ENCODE measurements around the gene PITPNB. TPM values are rescaled to one million over a fixed set of nuclear protein-coding genes. Genes with fewer than 3 reads are reported as not detected.

PITPNB gene
- total RNA-seq, 1 experiment from 2014 or later, result 70.7 TPM

DNA sequence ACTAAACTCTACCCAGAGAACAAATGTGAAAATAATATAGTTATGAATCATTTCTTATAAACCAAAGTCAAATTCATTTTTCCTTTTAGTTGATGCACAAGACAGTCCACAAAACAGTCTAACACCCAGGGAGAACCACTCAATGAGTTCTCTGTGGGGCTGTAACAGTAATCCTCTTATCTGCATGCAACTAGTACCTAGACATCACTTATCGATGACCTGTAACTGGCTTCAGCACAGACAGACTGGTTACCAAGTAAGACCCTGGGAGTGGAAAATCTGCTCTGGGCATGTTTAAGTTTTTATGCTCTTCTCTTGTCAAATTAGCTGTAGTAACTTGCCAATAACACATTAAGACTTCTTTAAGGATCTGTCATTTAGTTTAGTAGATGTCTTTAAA is 46.6 kb downstream of the PITPNB start:
- Mint-ChIP-seq H3K27me3 (ENCODE audit: low read depth) (no peaks in the 10 kb centered on the region), H3K27ac (no peak overlapping the region), H3K4me1 (peaks cover 30% of the 10 kb centered on the region), H3K4me3 (no peak overlapping the region), H3K9me3 (no peaks in the 10 kb centered on the region), H3K36me3 (peaks cover 21% of the 10 kb centered on the region)
- TF ChIP-seq, protein P1, sequence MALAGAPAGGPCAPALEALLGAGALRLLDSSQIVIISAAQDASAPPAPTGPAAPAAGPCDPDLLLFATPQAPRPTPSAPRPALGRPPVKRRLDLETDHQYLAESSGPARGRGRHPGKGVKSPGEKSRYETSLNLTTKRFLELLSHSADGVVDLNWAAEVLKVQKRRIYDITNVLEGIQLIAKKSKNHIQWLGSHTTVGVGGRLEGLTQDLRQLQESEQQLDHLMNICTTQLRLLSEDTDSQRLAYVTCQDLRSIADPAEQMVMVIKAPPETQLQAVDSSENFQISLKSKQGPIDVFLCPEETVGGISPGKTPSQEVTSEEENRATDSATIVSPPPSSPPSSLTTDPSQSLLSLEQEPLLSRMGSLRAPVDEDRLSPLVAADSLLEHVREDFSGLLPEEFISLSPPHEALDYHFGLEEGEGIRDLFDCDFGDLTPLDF (CRISPR knock-in tag; IDR thresholded peaks at IDR 0.05), result no peak
- TF ChIP-seq NFATC4 (CRISPR knock-in tag; IDR thresholded peaks at IDR 0.05) (no peak), ZNF396 (CRISPR knock-in tag; IDR thresholded peaks at IDR 0.05; ENCODE audit: borderline replicate concordance) (no peak), PRRX2 (CRISPR knock-in tag; IDR thresholded peaks at IDR 0.05) (no peak), ZNF416 (CRISPR knock-in tag; IDR thresholded peaks at IDR 0.05) (no peak), OVOL2 (CRISPR knock-in tag; IDR thresholded peaks at IDR 0.05; ENCODE audit: borderline replicate concordance) (no peak), JAZF1 (CRISPR knock-in tag; IDR thresholded peaks at IDR 0.05) (no peak), ZNF219 (CRISPR knock-in tag; IDR thresholded peaks at IDR 0.05; ENCODE audit: borderline replicate concordance) (no peak), NFYB (CRISPR knock-in tag; conservative IDR thresholded peaks at IDR 0.05; ENCODE audit: low read depth) (no peak)
- TF ChIP-seq, protein P2, sequence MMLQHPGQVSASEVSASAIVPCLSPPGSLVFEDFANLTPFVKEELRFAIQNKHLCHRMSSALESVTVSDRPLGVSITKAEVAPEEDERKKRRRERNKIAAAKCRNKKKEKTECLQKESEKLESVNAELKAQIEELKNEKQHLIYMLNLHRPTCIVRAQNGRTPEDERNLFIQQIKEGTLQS (CRISPR knock-in tag; conservative IDR thresholded peaks at IDR 0.05), result no peak
- TF ChIP-seq, protein P3, sequence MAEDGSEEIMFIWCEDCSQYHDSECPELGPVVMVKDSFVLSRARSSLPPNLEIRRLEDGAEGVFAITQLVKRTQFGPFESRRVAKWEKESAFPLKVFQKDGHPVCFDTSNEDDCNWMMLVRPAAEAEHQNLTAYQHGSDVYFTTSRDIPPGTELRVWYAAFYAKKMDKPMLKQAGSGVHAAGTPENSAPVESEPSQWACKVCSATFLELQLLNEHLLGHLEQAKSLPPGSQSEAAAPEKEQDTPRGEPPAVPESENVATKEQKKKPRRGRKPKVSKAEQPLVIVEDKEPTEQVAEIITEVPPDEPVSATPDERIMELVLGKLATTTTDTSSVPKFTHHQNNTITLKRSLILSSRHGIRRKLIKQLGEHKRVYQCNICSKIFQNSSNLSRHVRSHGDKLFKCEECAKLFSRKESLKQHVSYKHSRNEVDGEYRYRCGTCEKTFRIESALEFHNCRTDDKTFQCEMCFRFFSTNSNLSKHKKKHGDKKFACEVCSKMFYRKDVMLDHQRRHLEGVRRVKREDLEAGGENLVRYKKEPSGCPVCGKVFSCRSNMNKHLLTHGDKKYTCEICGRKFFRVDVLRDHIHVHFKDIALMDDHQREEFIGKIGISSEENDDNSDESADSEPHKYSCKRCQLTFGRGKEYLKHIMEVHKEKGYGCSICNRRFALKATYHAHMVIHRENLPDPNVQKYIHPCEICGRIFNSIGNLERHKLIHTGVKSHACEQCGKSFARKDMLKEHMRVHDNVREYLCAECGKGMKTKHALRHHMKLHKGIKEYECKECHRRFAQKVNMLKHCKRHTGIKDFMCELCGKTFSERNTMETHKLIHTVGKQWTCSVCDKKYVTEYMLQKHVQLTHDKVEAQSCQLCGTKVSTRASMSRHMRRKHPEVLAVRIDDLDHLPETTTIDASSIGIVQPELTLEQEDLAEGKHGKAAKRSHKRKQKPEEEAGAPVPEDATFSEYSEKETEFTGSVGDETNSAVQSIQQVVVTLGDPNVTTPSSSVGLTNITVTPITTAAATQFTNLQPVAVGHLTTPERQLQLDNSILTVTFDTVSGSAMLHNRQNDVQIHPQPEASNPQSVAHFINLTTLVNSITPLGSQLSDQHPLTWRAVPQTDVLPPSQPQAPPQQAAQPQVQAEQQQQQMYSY (CRISPR knock-in tag; IDR thresholded peaks at IDR 0.05), result no peak
- TF ChIP-seq, protein P4, sequence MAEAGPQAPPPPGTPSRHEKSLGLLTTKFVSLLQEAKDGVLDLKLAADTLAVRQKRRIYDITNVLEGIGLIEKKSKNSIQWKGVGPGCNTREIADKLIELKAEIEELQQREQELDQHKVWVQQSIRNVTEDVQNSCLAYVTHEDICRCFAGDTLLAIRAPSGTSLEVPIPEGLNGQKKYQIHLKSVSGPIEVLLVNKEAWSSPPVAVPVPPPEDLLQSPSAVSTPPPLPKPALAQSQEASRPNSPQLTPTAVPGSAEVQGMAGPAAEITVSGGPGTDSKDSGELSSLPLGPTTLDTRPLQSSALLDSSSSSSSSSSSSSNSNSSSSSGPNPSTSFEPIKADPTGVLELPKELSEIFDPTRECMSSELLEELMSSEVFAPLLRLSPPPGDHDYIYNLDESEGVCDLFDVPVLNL (CRISPR knock-in tag; IDR thresholded peaks at IDR 0.05; ENCODE audit: borderline replicate concordance, low read depth), result no peak
- TF ChIP-seq, protein P5, sequence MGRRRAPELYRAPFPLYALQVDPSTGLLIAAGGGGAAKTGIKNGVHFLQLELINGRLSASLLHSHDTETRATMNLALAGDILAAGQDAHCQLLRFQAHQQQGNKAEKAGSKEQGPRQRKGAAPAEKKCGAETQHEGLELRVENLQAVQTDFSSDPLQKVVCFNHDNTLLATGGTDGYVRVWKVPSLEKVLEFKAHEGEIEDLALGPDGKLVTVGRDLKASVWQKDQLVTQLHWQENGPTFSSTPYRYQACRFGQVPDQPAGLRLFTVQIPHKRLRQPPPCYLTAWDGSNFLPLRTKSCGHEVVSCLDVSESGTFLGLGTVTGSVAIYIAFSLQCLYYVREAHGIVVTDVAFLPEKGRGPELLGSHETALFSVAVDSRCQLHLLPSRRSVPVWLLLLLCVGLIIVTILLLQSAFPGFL (CRISPR knock-in tag; IDR thresholded peaks at IDR 0.05; ENCODE audit: borderline replicate concordance), result no peak
- TF ChIP-seq, protein P6, sequence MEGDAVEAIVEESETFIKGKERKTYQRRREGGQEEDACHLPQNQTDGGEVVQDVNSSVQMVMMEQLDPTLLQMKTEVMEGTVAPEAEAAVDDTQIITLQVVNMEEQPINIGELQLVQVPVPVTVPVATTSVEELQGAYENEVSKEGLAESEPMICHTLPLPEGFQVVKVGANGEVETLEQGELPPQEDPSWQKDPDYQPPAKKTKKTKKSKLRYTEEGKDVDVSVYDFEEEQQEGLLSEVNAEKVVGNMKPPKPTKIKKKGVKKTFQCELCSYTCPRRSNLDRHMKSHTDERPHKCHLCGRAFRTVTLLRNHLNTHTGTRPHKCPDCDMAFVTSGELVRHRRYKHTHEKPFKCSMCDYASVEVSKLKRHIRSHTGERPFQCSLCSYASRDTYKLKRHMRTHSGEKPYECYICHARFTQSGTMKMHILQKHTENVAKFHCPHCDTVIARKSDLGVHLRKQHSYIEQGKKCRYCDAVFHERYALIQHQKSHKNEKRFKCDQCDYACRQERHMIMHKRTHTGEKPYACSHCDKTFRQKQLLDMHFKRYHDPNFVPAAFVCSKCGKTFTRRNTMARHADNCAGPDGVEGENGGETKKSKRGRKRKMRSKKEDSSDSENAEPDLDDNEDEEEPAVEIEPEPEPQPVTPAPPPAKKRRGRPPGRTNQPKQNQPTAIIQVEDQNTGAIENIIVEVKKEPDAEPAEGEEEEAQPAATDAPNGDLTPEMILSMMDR (IDR thresholded peaks at IDR 0.05), result no peak
- ChIA-PET CTCF (interaction anchor here (0.6 kb wide), 1 partner anchor 176 kb away, joined by 6 read pairs; no protein-coding TSS in a partner anchor), POLR2A (no interaction called here)
- ATAC-seq (no peak), DNase-seq (ENCODE audit: low spot score) (no peak)

DNA sequence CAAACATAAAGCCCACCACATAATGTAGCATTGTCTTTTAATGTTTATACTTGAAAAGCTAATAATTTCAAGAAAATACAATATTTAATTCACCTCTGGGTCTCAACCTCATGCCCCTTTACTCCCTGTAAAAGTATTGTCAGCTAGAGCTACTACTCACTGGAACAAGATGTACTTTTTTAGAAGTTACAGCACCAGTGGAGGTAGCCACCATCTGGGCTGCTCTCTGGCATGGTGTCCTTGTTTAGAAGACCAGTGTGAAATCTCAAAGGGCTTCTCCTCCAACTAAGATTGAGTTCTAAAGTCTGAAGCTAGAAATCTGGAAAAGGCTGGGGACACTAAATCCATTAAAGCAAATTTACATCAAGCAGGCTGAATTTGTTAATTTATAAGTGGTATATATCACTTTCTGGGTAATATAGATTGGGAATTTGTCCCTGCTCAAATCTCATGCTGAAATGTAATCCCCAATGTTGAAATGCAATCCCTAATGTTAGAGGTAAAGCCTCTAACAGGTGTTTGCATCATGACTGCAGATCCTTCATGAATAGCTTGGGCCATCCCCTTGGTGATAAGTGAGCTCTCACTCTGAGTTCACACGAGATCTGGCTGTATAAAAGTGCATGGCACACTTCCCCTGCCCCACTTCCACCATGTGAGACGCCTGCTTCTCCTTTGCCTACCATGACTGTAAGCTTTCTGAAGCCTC is 47.6 kb downstream of the PITPNB start:
- peaks cover 21% of the 10 kb centered on the region for H3K36me3 Mint-ChIP-seq
- POLR2A ChIA-PET, result interaction anchor here (0.7 kb wide), 1 partner anchor 244 kb away, joined by 12 read pairs; no protein-coding TSS in a partner anchor
- H3K4me3 Mint-ChIP-seq, result no peak overlapping the region
- peaks cover 31% of the 10 kb centered on the region for H3K4me1 Mint-ChIP-seq
- H3K27me3 Mint-ChIP-seq (ENCODE audit: low read depth), result no peaks in the 10 kb centered on the region
- CTCF ChIA-PET, result interaction anchor here (1.0 to 1.4 kb wide), 3 partner anchors 8 to 15 kb away, joined by 3 to 4 read pairs (median 3); no protein-coding TSS in a partner anchor
- no peak overlapping the region; the same call in 1 of the 2 replicates for H3K27ac Mint-ChIP-seq
- no peak for ATAC-seq
- no peak for DNase-seq (ENCODE audit: low spot score)
- H3K9me3 Mint-ChIP-seq, result no peaks in the 10 kb centered on the region
- TF ChIP-seq ZNF263 (CRISPR knock-in tag; IDR thresholded peaks at IDR 0.05; ENCODE audit: low read depth), result no peak

Measured in WTC11 (cell line).